HG02759 (cell line): ENCODE measurements around the gene FER1L5.
"Not testable (repeated sequence)": the region's sequence is repeated elsewhere in the genome, so short reads cannot be mapped to it uniquely, and the experiment has no call there.

Experiments used
- ATAC-seq: cut with Tn5 transposase; IDR thresholded peaks from one replicate; pipeline ENCODE4 v1.9.1; 2021; ENCODE audit warnings: mild to moderate bottlenecking, moderate library complexity; ENCODE audit not compliant: unreplicated experiment

FER1L5 gene

DNA sequence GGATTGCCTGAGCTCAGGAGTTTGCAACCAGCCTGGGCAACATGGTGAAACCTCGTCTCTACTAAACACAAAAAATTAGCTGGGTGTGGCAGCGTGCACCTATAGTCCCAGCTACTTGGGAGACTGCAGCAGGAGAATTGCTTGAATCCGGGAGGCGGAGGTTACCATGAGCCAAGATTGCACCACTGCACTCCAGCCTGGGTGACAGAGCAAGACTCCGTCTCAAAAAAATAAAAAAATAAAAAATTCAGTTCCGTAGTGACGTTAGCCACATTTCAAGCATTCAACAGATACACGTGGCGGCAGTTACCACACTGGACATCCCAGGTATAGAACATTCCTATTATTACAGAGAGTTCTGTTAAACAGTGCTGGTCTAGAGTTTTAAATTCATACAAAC is 8.9 kb upstream of the FER1L5 start:
- ATAC-seq: no peak

DNA sequence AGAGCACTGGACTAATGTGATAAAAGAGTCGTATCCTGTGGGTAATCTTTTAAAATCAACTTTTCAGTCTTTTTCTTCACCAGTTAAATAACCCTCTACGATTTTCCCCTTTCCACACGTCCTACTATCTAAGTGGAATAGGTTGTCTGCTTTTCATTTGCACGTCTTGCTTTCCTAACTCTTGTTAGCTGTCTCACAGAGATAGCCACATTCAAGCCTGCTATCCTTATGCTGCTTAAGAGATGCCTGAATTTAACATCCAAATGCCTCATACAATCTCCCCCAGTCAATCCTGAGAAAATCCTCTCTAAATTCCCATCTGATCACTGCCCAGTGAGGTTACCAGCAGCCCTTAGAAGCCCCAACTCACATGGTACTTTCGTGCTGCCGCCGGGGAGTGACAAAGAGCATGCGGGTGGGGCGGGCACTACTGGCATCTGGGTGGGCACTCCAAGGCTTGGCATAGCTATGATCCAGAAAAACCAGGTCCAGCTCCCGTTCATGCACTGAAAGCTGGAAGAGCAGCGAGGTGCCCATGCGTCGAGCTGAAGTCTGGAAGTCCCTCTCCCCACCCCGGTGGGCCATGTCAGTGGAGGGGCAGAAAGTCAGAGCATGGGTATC is 5.9 kb upstream of the FER1L5 start:
- ATAC-seq: no peak

DNA sequence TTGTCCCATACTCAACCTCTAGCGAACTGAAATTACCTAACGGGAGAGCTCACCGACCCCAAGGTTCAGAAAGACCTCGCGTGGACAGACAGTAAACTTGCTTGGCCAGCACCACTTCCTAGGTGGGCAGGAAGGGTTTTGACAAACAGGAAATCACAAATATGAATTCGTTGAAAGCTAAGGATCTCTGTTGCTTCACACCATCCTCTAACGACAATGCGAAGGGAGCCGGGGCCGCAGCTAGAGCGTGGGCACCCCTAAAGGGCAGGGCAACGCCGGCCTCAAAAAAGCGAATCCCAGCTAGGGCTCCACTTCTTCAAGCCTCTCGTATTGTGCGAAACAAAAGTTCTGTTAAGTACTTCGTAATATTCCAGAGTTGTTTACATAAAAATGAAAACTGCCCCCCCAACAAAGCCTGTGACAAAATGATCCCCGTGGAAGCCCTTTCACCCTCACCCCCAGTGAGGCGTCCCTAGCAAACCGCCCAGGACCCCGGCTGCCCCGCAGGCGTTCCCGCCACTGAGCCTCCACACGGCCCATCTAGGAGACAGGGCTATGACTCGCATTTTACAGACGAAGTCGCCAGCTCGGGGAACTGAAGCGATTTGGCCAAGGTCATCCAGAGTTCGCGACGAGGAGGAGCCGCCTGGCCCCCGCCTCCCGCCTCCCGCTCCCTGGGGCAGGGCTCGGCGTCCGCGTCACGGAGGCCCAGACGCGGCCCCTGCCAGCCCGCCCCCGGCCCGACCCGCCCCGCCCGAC is 5.0 kb upstream of the FER1L5 start:
- peak; percentile 81 for ATAC-seq

DNA sequence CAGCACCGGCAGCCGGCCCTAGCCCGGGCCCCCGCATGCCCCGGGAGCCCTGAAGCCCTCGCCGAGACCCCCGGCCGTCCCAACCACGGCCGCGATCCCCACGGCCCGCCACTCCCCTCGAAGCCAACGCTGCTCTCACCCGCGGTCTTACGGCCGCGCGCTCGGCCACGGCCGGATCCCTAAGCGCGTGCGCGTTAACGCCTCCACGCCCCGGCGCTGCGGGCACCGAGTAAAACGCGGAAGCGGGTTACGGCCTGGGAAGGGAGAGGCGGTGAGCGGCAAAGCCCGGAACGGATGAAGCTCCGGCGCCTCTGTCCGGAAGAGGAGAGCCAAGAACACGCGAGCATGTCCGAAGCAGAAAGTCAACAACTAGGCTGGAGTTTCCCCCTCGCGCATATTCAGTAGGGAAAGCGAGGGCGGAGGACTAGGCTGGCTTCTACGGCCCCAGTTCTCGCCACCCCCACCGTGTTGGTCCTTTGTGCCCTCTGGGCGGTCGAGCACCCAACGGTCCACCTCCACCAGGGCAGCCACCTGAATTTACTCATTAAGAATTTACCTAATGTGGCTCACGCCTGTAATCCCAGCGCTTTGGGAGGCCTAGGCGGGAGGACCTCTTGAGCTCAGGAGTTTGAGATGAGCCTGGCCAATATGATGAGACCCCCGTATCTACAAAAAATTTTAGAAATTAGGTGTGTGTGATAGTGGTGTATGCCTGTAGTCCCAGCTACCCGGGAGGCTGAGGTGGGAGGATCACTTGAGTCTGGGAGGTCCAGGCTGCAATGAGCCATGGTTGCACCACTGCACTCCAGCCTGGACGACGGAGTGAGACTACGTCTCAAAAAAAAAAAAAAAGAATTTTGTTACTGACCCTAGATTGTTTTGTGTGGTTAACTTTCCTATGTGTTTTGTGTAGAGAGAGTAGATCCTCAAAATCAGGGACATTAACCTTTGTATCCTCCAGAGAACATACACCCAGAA is 4.1 kb upstream of the FER1L5 start, which contains the start of gene KANSL3:
Gene KANSL3, minus strand, starts transcription at position 169 of the 978 bp plus-strand sequence. CDS start 1,177 bp downstream, outside the sequence.
- peak; percentile 79 for ATAC-seq

DNA sequence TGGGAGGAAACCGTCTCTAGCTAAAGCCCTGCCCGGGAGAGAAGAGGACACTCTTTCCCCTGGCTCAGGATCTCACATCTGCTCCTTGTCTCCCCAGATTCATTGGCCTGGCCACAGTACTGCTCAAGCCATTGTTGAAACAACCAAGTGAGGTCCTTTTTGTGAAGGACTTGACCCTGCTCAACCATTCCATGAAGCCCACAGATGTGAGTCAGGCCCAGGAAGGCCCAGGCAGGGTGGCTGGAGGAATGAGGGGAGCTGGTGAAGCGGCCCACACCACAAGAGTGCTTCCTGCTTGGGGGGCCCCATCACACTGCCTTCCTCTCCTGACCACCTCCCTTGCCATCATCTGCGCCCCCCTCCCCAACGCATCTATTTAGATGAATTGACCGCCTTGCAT is 5.1 kb downstream of the FER1L5 start:
- no peak for ATAC-seq

DNA sequence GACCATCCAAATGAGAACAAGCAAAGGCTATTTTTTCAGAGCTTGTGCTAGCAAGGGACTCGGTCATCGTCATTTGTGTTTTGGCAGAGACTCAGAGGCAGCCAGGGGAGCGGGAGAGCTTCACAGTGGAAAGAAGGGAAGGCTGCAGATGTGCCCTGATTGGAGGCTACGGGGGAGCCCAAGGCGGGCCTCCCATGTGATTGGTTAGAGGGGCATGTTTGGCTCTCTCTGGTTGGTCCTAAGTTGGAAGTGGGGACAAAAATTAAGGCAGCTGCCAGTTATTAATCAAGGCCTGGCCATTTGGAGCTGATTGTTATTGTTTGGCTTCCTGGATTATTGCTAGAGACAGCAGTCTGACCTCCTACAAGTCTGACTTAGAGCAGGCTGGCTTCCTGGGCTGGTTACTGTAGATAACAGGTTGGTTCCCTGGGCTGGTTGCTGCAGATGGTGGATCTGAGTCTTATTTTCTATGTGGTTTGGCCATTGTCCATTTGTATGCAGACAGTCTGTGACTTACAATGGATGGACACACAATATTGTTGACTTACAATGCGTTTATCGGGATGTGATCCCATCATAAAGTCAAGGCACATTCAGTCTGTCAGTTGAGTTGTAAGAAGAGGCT is 5.9 kb downstream of the FER1L5 start:
- ATAC-seq: no peak

DNA sequence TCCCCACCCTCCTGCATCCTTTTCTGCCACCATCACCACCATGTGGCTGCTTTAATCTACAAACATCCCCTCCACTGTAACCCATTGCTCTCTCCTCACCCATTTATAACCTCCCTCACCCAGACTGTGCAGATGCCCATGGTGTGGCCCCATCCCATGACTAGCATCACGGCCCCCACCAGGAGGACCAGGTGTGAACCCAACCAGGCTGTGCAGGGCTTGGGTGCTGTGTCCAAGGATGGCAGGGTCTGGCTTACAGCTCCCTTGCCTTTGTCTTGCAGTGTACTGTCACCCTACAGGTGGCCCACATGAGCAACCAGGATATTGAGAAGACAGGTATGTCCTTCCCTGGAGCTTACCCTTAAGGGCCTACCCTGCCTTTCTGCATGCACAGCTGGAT is 6.8 kb downstream of the FER1L5 start:
- ATAC-seq: no peak

DNA sequence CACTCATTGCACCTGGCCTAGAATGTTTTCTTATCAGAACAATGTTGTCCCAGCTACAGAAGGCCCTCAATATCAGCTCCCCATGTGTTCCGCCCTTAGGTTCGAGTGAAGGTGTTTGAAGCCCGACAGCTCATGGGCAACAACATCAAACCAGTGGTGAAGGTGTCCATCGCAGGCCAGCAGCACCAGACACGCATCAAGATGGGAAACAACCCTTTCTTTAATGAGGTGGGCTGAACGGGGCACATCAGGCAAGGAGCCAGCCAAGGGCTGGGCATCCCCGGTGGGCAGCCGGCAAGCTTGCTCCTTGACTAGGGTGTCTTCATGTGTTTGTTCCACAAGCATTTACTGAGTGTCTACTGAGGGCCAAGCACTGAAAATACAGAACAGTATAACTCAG is 9.2 kb downstream of the FER1L5 start:
- ATAC-seq: no peak

DNA sequence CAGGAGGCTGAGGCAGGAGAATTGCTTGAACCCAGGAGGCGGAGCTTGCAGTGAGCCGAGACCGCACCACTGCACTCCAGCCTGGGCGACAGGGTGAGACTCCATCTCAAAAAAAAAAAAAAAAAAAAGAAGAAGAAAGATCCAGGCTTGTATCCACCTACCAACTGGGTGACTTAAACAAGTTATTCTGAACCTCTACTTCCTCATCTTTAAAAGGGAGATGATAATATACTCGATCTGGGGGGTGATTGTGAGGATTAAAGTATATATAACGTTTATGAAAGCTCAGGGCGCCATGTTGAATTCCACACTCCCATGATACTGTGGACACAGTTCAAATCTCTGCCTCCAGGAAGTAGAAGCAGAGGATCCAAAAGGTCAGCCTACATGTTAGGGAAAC is 12.2 kb downstream of the FER1L5 start:
- not testable (repeated sequence) for ATAC-seq

DNA sequence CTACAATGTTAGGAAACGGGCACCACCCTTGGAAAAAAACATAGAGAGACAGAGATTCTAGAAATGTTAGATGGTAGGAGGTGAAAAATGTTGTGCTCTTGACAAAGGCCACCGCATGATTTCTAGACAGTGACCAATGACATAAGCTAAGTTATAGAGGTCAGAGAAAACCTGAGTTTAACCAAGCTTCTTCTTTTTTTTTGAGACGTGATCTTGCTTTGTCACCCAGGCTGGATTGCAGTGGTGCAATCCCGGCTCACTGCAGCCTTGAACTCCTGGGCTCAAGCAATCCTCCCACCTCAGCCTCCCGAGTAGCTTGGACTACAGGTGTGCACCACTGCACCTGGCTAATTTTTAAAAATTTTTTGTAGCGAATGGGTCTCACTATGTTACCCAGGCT is 13.0 kb downstream of the FER1L5 start:
- ATAC-seq: no peak

DNA sequence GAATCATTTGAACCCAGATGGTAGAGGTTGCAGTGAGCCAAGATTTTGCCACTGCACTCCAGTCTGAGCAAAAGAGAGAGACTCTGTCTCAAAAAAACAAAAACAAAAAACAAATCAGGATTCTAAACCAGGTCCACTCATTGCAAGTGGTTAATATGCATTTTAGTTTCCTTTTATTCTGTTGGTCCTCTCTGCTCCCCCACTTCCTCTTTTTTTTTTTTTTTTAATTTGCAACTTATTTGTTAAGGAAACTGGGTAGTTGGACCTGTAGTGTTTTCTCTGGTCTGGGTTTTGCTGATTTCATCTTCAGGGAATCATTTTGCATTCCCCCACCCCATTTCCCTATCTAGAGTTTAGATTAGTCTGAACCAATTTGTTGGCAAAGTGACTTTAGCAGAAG is 14.0 kb downstream of the FER1L5 start:
- no peak for ATAC-seq

DNA sequence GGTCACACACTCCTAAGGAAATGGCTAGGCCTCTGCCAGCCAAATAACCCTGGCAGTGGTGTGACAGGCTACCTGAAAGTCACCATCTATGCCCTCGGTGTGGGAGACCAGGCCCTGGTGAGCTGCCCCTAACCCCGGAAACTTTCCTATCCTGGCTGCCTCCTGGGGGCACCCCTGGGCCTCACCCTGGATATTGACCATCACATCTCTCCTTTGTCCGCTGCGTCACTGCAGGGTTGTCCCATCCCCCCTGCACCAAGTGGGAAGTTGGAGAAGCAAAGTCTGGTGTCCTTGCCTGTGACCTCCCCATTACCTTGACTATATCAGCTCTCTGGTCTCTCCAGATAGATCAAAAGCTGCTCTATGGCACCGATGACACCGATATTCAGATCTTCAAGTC is 18.8 kb downstream of the FER1L5 start:
- no peak for ATAC-seq

DNA sequence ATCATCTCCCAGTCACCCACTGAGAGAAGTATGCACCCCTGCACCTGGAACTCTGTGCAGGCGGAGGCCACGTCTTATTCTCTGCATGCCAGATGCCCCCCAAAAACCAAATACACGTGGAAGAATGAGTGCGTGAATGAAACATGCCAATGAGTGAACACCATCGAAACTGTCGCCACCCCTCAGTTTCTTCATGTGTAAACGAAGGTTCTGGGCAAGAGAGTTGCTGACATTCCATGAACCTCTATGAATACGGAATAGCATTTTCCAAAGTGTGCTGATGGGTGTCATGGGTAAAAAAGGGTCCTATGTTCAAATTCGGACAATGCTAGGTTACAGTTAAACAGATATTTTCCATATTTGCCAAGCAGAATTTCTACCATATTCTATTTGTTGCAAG is 19.8 kb downstream of the FER1L5 start:
- ATAC-seq: no peak

DNA sequence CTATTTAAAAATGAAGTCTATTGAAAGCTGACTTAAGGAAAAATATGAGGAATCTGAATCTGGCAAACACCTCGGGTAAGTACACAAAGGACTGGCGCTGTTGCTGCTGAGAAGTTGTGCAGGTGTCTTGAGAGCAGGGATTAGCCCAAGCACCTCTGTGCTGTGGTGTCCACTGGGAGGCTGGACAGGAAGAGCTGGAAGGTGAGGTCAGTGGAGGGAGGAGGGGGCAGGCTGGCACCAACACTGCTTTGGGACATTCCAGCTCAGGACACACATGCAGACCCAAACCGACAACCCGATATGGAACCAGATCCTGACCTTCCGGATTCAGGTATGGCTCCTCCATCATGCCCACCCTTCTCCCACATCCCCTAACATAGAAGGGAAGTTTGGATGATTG is 20.6 kb downstream of the FER1L5 start:
- no peak for ATAC-seq

DNA sequence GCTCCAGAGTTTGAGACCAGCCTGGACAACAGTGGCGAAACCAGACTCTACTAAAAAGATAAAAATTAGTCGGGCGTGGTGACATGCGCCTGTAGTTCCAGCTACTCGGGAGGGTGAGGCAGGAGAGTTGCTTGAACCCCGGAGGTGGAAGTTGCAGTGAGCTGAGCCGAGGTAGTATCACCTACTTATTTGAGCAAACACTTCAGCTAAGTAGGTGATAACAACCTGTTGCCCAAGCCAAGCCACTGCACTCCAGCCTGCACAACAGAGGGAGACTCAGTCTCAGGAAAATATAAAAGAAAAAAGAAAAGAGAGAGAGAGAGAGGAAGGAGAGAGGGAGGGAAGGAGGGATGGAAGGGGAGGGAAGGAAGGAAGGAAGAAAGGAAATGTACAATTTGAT is 21.3 kb downstream of the FER1L5 start:
- no peak for ATAC-seq

DNA sequence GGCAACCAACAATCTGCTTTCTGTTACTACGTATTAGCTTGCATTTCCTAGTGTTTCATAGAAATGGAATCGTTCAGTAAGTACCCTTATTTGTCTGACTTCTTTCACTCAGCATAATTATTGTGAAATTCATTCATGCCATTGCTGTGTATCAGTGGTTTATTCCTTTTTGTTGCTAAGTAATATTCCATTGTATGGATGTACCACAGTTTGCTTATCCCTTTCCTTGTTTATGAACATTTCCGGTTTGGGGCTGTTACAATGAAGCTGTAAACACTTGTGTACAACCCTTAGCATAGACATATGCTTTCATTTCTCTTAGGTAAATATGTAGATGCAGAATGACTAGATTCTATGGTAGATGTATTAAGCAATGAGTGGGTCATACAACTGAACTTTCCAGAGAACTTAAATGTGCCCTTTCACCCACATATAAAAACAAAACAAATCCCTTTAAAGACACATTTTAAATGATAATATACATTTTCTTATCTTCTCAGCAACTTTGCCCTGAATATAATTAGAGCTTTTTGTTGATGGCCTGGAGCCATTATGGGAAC is 21.9 kb downstream of the FER1L5 start:
- ATAC-seq: no peak

DNA sequence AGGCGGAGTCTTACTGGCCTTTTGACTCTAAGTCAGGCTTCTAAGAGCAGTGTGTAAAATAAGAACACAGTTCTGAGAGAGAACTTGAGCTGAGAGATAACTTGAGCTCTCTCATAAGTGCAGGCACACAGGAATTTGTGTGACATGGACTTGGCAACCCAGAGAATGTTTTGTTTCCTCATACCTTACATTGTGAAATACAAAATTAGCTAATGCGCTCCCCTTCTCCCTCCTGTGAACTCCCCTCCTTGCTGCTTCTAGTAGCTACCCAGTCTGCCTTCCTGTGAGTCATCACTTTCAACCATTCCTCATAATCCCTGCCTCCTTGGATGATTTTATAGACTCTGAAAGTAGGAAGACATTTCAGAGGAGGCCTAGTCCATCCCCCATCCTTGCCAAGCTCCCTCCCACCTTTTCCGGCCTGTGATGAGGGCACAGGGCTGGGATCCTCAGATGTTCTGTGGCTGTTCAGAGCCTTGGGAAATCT is 22.6 kb downstream of the FER1L5 start:
- no peak for ATAC-seq

DNA sequence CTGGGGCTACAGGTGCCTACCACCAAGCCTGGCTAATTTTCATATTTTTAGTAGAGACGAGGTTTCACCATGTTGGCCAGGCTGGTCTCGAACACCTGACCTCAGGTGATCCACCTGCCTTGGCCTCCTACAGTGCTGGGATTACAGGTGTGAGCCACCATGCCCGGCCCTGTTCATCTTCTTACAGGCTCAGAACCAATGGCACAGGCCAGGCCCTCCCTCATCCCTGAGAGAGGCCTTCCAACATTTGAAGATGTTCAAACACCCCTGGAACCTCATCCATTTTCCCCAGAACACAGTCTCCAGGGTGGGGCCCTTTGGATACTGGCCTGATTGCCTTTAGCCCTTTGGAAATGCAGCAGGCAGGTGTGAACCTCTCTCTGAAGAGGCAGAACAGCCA is 23.2 kb downstream of the FER1L5 start:
- ATAC-seq: not testable (repeated sequence)

DNA sequence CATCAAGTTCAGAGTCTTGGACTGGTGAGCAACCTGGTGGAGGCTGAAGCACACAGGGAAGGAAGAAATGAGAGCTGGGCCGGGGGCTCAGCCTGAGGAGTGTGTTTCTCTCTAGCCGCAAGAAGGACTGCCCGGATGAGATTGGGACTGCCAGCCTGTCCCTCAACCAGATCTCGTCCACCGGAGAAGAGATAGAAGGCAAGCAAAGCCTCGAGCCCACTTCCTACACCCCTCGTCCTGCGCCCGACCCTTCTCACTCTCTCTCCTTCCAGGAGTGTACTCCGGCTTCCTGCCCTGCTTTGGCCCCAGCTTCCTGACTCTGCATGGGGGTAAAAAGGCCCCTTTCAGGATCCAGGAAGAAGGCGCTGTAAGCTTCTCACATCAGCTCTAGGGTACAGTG is 26.2 kb downstream of the FER1L5 start:
- no peak for ATAC-seq

DNA sequence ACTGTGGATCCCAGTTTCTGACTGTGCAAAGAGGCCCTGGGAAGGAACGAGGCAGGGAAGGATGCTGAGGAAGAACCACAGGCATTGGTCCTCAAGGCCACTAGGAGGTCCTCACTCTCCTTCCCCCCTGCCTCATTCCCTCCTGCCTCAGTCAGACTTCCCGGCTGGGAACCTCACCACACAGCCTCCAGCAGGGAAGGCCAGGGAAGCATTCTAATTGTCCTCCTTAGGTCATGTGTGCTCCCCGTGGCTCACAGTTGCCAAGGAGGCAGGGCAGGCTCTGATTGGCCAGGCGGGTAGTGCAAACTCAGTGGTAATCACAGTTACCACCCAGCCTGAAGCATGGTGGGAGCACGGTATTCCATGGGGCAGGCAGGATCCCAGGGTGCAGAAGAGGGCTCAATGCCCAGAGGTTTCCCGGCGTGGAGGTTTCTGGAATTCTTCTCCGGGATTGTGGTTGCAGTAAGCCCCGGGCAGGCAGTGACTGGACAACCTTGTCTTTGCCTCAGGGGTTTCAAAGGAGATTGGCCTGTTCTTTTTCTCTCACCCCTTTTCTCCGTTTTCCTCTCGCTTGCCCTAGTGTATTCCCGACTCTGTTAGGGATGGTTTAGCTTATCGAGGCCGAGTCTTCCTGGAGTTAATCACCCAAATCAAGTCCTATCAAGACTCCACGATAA is 27.1 kb downstream of the FER1L5 start:
- ATAC-seq: no peak
